Stimulated activated CD4-positive, alpha-beta T cell treated with anti-CD3 and anti-CD28 coated beads, Interleukin-4, amount 100 ng/mL, for 48 hours (primary cell): ENCODE results near the gene ALKAL2.
"Not testable (repeated sequence)": the region's sequence is repeated elsewhere in the genome, so short reads cannot be mapped to it uniquely, and the experiment has no call there.

ENCODE experiments used
- DNase-seq, 2 donors: peaks; one replicate each; pipeline ENCODE4 v3.0.0-alpha.2; 2020; ENCODE audit warnings: low read depth in 2 of 2

ALKAL2 gene, protein sequence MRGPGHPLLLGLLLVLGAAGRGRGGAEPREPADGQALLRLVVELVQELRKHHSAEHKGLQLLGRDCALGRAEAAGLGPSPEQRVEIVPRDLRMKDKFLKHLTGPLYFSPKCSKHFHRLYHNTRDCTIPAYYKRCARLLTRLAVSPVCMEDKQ

DNA sequence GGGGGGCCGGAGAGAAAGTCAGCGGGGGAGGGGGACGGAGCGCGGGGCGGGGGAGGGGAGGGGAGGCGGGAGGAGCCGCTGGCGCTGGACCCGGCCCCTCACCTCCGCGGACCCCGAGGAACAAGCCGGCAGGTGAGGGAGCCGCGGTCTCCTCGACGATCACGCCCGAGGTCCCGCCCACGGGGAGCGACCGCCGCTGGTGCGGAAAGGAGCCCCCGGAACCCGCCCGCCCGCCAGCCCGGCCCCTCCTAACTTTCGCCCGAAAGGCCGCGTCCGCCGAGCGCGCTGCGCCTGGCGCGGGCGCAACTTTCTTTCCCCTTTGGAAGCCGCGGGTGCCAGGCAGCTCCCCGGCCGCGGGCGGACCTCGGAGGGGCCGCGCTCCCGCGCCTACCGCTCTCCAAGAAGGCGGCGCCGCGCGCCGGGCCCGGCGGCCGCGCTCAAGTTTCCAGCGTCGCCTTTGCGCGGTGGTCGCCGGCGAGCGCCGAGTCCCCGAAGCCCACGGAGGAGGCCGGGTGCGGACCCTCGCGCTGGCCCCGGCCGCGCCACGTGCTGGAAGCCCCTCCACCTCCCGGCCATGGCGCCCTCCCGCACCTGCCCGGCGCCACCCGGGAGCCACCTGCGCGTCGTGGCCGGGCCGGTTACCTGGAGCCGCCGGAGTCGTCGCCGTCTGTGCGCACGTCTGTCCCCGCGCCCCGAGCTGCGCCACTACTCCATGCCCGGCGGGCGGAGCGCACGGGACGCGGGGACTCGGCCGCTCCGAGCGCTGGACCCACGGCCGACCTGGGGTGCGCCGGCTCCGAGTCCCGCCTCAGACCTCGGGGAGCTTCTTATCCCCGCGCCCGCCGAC is at the start of gene ALKAL2:
Gene ALKAL2 (minus strand): TSS at position 181 of the 847 bp plus-strand sequence. CDS start 256 bp downstream, outside the sequence.
- no peak for DNase-seq

DNA sequence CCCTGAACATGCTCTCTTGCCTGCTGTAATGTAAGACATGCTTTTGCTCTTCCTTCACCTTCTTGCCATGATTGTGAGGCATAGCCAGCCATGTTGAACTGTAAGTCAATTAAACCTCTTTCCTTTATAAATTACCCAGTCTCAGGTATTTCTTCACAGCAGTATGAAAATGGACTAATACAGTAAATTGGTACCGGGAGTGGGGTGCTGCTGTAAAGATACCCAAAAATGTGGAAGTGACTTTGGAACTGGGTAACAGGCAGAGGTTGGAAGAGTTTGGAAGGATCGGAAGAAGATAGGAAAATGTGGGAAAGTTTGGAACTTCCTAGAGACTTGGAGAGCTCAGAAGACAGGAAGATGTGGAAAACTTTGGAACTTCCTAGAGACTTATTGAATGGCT is 49.1 kb upstream of the ALKAL2 start:
- not testable (repeated sequence) for DNase-seq

DNA sequence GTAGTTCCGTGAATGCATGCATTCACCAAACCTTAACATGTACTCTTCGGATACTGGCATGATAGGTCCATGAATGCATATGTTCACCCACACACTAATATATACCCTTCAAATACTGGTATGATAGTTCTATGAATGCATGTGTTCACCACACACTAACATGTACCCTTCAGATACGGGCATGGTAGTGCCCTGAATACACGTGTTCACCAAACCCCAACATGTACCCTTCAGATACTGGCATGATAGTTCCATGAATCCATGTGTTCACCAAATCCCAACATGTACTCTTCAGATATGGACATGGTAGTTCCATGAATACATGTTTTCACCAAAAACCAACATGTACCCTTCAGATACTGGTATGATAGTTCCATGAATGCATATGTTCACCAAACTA is 48.5 kb upstream of the ALKAL2 start:
- no peak for DNase-seq

DNA sequence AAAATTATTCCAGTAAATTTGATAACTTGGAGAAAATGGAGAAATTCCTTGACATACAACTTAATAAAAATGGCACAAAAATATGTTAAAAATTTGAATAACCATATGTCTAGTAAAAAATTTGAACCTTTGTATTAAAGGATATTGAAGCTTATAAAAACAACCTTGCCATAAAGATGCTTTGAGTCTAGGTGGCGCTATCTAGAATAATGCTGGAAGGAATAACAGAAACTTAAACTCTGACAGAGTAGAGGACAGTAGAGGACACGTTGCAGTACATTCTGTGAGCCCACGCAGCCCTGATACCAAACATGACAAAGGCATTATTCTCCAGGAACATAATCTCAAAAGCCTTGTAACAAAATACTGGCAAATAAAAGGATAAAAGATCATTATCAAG is 44.7 kb upstream of the ALKAL2 start:
- no peak for DNase-seq

DNA sequence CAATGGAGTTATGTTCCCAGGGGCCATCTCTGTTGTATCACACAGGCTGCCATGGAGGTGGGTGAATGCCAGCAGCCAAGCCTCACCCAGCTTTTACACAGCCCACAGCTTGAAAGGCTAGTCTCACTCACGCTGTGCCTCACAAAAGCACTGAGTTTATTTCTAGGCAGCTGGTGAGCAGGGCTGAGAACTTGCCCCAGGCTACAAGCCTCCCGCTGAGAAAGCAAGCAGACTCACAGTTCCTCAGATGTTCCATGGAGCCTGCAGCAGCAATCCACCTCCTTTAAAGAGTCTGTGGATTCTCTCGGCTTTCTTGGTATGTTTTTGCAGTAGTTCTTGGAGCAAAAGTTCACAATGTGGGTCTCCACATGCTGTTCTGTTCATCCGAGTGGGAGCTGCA is 40.9 kb upstream of the ALKAL2 start:
- no peak for DNase-seq

DNA sequence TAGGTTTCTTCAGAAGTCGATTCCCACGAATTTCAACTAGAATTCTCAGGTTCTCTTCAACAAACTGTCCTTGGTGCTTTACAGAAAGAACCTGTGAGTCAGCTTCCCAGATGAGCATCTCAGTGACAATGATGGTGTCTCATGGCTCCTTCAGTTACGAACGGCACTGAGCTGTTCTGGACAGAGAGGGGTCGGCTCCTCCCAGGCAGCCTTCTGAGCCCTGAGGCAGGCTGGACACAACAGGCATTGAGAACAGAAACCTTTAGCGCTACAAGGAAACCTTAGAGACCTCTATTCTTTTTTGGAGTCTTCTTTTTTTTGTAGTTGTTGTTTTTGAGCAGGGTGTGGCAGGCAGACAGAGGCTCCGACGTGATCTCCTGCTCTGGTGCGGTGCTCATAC is 35.1 kb upstream of the ALKAL2 start:
- no peak for DNase-seq

DNA sequence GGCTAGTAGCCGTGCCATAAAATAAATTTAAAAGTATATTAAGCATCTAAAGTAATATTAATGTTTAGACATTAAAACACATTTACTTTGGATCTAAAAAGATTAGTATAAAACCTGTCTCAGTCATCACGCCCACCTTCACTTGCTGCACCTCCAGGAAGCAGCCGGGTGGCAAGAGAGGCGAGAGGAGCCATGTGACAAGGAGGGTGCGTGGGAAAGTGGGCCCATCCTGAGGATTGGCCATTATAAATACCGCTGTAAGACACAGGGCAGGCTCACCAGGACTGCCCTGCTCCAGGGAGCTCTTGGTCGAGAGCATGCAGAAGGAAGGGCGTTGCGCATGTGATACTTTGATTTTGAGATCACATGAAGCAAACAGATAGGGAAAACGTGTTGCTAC is 34.4 kb upstream of the ALKAL2 start:
- no peak for DNase-seq

DNA sequence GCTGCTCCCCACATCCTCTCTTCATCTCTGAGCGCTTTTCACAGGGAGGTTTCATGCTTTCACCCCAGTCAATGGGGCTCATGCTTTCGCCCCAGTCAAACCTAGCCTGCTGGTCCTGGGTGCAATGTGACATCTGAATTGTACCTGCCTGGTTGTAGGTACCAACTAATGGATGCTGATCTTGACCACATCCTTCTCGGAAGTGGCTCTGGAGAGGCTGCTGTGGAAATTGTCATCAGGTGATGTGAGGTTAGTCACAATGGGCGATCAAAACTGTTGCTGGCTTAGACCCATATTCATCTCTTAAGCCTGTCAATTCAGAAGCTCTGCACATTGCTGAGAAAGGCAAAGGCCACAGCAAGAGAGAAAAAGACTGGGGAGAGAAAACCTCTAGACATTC is 32.7 kb upstream of the ALKAL2 start:
- no peak for DNase-seq

DNA sequence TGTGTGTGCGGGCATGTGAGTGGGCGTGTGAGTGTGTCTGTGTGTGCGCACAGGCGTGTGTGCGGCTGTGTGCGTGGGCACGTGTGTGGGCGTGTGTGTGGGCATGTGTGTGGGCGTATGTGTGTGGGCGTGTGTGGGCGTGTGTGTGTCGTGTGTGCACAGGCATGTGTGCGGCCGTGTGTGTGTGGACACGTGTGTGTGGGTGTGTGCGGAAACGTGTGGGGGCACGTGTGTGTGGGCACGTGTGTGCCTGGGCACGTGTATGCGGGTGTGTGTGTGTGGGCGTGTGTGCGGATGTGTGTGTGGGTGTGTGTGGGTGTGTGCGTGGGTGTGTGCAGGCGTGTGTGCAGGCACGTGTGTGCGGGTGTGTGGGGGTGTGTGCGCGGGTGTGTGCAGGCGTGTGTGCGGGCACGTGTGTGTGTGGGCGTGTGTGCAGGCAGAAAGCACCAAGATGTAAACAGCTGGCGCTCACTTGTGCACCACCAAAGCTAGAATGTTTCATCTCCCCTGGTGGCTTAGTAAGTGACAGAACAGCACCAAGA is 31.2 kb upstream of the ALKAL2 start:
- DNase-seq, result no peak

DNA sequence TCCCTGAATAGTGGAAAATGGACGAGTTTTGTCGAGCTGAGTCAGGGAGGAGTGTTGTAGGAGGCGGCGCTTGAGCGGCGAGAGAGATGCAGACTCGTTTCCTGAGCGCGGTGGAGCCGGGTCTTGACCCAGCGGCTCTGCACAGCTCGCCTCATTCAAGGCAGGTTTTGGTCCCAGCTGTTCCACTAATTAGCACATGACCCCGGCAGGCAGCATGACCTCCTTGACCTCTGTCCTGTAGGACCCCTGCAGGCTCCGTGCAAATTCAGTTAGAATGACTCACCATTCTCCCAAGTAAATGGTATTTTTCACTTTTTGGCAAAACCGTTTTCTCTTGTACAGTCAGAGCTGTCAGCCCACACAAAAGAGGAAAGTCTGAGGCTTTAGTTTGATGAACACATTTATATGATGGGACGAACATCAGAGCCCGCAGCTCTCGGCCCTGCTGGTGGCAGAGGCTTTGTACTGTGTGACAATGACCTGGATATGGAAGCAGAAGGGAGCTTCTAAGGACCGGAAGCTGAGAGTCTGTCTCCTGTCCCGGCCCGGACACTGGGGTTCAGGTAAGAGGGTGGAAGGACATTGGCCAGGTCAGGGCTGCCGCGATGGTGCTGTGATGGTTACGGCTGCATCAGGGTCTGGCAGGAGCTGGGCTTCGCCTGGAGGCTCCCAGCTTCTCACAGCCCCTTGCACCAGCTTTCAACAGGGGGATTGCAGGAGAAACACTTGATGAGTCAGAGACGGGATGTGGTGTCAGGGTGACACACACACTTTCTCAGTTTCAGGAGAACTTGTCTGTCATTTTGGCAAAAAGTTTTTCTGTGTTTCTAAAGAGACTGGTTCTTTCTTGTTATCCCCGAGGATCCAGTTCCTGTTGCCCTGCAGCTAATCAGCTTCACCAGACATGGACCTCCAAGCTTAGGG is 29.9 kb upstream of the ALKAL2 start:
- DNase-seq, result peak in 1 of 2 donors; percentile 19

DNA sequence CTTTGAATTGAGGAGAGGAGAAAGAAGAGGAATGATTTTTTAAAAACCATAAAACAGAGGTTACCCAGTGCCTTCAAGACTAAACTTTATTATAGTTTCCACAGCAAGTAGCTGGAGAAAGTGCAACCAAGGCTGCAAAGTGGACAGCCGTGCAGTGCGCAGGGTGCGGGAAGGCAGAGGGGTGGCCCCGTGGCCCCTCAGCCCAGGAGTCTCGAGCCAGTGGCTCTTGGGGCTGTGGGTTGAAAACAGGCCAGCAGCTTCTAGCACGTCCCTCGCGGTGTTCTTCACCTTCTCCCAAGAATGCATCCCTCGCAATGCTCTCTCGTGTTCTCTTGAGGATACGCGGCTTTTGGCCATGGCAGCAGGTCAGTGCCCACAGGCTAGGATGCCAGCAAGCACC is 28.5 kb upstream of the ALKAL2 start:
- no peak for DNase-seq

DNA sequence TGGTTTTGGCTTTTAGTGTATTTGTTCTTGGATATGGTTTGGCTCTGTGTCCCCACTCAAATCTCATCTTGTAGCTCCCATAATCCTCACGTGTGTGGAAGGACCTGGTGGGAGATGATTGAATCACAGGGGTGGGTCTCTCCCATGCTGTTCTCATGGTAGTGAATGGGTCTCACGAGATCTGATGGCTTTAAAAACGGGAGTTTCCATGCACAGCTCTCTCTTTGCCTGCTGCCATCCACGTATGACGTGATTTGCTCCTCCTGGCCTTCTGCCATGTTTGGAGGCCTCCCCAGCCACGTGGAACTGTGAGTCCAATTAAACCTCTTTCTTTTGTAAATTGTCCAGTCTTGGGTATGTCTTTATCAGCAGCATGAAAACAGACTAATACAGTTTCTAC is 28.0 kb upstream of the ALKAL2 start:
- not testable (repeated sequence) for DNase-seq

DNA sequence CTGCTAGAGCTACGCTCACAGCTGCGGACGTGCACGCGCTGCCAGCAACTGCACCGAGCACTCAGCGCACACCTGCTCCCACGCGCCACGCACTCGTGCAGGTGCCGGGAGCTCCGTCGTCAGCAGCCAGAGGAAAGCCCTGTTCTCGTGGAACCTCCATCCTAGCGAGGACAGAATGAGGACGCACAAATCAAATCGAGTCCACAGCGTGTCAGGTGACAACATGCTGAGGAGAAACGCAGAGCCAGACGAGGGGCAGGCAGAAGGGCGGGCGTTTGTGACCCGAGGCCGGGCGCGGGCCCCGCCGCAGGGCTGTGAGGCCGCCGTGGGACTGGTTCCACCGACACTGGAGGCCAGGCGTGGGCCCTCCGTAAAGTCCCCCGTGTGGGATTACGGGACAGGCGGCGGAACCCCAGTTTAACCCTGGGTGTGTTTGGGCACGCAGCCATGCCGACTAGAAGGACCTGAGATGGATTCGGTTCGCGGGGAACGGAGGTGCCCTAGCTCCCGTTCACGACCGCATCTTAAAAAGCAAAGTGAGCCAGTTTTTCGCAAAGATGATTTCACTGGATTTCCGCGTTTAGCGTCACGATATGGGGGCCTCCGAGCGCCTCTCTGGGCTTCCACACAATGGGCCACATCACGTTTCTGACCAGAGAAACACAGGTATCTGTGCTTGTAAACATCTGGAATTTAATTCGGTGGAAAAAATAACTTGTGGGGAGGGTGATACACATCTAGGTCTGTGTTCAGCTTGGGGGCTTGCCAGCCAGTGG is 26.9 kb upstream of the ALKAL2 start:
- DNase-seq, result no peak

DNA sequence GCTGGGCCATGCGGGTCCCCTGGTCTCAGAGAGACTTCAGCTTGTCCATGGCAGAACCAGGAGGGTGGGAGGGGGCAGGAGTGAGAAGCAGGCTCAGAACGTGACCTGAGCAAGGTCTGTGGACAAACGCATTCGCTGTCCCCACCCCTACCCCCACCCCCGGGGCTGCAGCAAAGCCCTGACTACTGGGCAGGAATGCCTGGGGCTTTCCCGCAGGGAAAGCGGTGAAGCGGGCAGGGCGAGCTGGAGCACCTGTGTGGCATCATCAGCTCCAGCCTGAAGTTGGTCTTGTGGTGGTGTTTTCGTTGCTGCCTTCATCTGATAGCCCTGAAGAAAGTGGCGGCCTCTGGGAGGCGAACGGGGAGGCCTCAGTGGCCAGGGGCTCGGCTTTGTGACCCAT is 26.1 kb upstream of the ALKAL2 start:
- DNase-seq, result no peak

DNA sequence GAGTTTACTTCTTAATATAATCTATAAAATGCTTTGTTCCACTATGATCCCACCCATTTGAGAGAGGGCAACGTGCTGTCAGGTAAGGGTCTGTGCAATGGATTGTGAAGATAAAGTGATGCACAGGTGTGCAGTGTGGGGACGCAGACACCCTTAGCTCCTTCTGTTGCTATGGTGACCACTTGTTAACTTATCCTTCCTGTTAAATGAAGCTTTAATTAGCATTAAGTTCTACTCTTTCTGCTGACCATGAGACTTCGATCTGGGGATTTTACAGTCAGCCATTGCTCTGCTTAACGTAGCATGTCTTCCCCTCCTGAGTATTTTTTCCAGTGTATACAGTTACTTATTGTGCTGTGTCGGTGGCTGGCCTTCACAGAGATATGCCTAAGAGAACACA is 23.1 kb upstream of the ALKAL2 start:
- DNase-seq, result no peak

DNA sequence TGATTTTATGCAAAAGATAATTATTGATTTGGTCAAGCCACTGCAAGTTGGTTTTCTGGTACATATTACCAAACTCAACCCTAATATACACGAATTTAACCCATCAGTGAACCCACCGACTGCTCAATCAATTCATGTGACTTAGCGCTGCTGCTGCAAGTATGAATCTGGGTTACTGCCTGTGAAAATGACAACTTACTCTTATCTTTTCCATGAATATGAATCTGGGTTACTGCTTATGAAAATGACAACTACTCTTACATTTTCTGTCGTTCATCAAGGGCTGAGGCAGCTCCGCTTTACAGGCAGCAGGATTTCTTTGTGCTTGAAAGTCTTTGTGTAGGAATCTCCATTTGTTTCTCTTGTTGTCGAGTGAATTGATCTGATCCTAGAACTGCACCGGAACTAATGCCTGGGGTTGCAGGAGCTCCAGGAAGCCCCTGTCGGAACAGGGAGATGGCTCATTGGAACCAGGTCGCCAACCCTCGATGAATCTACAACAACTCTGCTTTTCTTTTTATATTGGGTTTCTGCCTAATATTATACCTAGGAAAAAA is 22.1 kb upstream of the ALKAL2 start:
- DNase-seq, result no peak

DNA sequence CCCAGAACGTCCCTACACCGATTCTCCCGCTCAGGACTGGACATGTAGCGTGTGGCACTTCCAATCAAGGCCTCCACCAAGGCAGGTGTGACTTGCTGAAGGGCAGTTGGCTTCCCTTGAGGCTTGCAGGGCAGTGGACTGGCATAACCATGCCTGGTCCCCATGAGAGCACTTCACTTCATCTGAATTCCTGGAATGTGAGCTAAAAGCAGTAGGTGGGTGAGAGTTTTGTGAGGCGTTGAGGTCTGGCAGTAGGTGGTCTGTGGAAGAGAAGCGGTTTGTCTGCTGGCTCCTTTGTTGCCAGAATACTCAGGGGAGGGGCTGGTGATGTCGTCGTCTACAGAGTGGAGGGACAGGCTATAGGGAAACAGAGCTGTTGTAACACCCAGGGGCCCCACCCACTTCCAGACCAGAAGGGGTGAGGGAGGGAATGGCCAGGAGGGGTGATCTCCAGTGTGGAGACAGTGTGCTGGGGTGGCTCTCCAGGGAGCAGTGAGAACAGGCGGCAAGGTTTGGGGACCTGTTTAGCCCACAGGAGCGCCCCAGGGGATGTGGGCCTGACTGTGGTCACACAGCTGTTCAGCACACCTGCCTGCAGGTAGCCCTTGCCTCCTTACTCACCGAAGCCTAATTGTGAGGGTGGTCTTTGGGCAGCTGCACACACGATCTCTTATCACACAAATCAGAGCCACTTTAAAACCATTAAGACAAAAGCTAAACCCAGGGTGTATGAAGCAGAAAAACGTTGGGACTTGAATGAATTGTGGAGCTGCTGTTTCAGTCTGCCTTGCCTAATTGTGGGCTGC is 21.5 kb upstream of the ALKAL2 start:
- no peak for DNase-seq

DNA sequence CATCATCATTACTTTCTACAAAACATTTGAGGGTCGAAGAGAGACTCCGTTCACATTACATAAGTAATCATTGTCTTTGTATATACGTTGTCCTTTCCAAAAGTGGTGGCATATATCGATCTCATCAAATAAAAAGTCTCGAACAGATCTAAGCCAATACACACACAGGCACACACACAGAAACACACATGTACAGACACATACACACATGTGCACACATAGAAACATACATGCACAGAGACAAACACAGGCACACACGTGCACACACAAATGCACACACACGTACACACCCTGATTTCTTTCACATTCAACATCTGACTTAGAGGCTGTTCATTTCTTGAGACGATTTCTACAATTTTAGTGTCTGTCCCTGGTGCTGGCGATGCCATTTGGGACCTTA is 17.5 kb upstream of the ALKAL2 start:
- DNase-seq, result no peak

DNA sequence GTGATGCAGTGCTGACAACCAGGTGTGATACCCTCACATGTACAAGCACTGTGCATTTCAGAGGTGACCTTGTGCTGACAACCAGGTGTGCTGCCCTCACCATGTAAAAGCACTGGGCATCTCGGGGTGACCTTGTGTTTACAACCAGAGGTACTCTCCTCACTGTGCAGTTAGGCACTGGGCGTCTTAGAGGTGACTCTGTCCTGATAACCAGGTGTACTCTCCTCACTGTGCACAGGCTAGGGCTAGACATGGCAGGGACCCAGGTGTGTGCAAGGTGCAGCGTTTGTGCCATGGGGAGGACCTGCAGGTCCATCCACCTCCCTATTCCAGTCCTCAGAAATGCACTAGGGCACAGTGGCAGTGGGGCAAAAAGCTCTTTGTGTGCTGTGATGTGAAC is 8.5 kb upstream of the ALKAL2 start:
- DNase-seq, result no peak

DNA sequence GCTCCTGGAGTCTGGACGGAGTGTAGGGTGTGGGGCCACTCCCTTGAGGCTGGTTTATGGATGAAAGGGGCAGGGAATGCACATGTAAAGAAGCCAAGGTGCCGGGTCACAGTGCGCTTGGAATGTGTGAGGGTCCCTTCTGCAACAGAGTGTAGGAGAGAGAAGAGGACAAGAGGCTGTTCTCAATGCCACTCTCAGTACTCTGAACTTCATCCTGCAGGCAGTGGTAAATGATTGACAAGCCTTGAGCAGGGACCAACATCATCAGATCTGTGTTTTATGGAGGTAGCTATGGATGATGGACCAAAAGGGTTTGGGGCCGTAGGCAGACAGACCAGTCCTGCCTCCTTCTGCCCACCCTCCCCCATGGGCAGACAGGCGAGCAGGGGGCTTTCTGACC is 7.2 kb upstream of the ALKAL2 start:
- DNase-seq, result no peak
